Stimulated activated memory B cell treated with anti-CD40 and anti-IgM and Interleukin-4, amounts not matched to agents 10 μg/mL and 1 μg/mL and 100 μg/mL, for 72 hours (primary cell): Measurements from ENCODE around the gene CFAP61.
"Not testable (repeated sequence)": the region's sequence is repeated elsewhere in the genome, so short reads cannot be mapped to it uniquely, and the experiment has no call there.

ENCODE experiments used
- ATAC-seq: fragments of 150-1000 bp; cut with Tn5 transposase; 2 replicates; pipeline ENCODE4 v1.10.0; 2021
- H3K27ac Mint-ChIP-seq: one replicate; pipeline ENCODE4 v1.8.0; 2022; ENCODE audit warnings: mild to moderate bottlenecking, mixed read lengths
- H3K27me3 Mint-ChIP-seq: one replicate; pipeline ENCODE4 v1.8.0; 2022; ENCODE audit warnings: mixed read lengths
- H3K36me3 Mint-ChIP-seq: one replicate; pipeline ENCODE4 v1.8.0; 2022; ENCODE audit warnings: mixed read lengths
- H3K4me1 Mint-ChIP-seq: one replicate; pipeline ENCODE4 v1.8.0; 2022; ENCODE audit warnings: mixed read lengths
- H3K4me3 Mint-ChIP-seq: one replicate; pipeline ENCODE4 v1.8.0; 2022; ENCODE audit warnings: mild to moderate bottlenecking, moderate library complexity, mixed read lengths
- H3K9me3 Mint-ChIP-seq: one replicate; pipeline ENCODE4 v1.8.0; 2022; ENCODE audit warnings: mixed read lengths

The CFAP61 gene

DNA sequence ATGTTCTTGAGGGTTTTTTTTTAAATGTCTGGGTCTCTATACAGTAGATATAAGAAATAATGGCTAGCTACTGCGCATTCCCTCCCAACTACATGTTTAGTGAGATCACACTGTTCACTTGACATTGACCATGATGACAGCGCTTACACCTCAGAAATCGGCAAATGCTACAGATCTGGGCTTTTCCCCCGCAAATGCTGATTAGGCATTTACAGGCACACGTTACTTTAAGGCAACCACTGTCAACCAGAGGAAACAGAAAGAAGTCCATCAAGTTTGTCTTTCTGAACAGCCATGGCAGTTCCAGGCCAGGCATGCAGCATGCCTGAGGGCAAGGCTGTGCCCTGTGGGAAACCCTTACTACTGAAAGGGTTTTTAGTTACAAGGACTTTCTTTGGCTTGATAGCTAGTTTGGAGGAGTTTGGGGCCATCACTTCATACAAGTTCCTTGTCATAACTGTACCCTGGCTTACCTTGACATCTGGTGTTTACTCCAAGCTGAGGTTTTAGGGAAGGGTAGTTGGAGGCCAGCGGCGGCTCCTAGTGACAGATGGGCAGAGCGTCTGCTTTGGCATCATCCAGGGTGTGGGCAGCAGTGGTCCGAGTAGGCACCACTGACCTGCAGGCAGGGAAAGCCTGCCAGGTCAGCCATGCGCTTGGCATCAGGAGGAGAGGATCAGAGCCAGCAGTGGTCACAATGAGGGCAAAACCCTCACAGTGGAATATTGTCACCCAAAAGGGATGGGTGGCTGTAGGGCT lies 43.0 kb downstream of the CFAP61 start:
- no peak for ATAC-seq
- Mint-ChIP-seq H3K27ac (no peak overlapping the region), H3K4me3 (no peak overlapping the region), H3K4me1 (no peaks in the 10 kb centered on the region), H3K27me3 (peaks cover 9% of the 10 kb centered on the region), H3K9me3 (no peaks in the 10 kb centered on the region), H3K36me3 (no peaks in the 10 kb centered on the region)

DNA sequence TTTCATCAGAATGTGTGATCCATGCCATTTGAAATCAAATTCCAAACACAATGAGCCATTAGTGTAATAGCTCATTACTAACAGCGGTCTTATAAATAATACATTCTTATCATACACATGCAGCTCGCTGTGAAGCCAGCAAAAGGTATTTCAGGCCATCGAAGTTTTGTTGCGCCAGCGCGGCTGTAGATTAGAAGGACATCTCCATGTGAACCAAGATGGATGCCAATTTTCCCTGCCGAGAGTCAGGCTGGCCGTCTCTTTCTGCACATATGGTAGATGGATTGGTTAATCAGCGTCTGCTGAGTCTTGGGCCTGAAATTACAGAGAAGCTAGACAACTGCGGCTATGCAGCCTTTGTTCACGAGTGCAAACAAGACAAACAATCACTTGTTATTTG lies 44.1 kb downstream of the CFAP61 start:
- Mint-ChIP-seq H3K9me3 (no peaks in the 10 kb centered on the region), H3K36me3 (no peaks in the 10 kb centered on the region), H3K4me1 (no peaks in the 10 kb centered on the region), H3K4me3 (no peak overlapping the region), H3K27me3 (peaks cover 9% of the 10 kb centered on the region), H3K27ac (no peak overlapping the region)
- ATAC-seq: no peak

DNA sequence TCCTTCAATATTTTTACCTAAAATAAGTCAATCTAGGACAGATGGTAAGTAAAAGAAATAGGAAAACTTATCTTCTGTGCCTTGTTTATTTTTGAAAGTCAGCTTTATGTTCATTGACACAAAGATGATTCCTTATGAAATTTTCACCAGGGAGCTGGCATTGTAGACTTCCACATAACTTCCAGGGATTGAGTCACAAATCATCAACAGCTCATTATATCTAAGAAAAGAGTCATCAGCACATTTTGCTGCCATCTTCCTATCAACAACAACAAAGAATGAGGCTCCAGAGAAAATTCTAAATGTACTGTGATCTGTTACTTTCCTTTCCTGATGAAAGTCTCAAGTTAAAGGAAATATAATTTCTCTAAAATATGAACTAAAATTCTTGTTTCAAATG lies 48.5 kb downstream of the CFAP61 start:
- no peak for ATAC-seq
- H3K27ac Mint-ChIP-seq: no peak overlapping the region
- H3K27me3 Mint-ChIP-seq: peaks cover 16% of the 10 kb centered on the region

GRCh38 chr20:20102163-20102562 lies 49.8 kb downstream of the CFAP61 start:
- Mint-ChIP-seq H3K9me3 (no peaks in the 10 kb centered on the region), H3K4me1 (no peaks in the 10 kb centered on the region), H3K36me3 (no peaks in the 10 kb centered on the region), H3K27me3 (peaks cover 15% of the 10 kb centered on the region), H3K4me3 (no peak overlapping the region), H3K27ac (no peak overlapping the region)
- ATAC-seq: no peak

More for the DNA sequence above, 48.5 kb downstream of the CFAP61 start:
- Mint-ChIP-seq H3K4me1 (no peaks in the 10 kb centered on the region), H3K4me3 (no peak overlapping the region), H3K36me3 (no peaks in the 10 kb centered on the region), H3K9me3 (no peaks in the 10 kb centered on the region)

- Mint-ChIP-seq H3K9me3 (no peaks in the 10 kb centered on the region), H3K27ac (no peak overlapping the region), H3K36me3 (no peaks in the 10 kb centered on the region), H3K4me3 (no peak overlapping the region), H3K27me3 (peaks cover 15% of the 10 kb centered on the region), H3K4me1 (no peaks in the 10 kb centered on the region)
- ATAC-seq: no peak
These were observed 50.5 kb downstream of the CFAP61 start for GRCh38 chr20:20102716-20103258.

DNA sequence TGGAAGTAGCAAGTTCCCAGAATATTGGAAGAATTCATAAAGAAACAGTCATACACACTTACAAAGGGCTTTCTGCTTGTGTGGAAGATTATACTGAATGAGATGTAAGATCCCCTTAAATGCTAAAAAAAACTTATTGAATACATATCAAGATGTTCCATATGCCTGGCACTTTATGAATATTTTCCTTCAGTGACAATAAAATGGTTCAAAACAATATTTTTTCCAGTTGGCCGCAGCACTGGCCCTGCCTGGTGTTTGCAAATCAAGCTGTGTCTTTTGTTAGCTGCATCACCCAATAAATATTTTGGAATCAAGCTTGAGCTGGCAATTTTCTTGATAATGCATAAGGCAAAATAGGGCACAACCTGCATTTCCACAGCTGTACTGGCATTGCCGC lies 51.2 kb downstream of the CFAP61 start:
- Mint-ChIP-seq H3K9me3 (no peaks in the 10 kb centered on the region), H3K27ac (no peak overlapping the region), H3K4me3 (no peak overlapping the region), H3K4me1 (no peaks in the 10 kb centered on the region), H3K27me3 (peaks cover 15% of the 10 kb centered on the region), H3K36me3 (no peaks in the 10 kb centered on the region)
- no peak for ATAC-seq

DNA sequence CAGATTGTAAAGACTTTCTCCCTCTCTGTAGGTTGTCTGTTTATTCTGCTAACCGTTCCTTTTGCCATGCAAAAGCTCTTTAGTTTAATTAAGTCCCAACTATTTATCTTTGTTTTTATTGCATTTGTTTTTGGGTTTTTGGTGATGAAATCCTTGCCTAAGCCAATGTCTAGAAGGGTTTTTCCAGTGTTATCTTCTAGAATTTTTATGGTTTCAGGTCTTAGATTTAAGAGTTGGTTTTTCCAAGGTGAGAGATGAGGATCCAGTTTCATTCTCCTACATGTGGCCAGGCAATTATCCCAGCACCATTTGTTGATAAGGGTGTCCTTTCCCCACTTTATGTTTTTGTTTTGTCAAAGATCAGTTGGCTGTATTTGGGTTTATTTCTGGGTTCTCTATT lies 70.9 kb downstream of the CFAP61 start:
- peaks cover 35% of the 10 kb centered on the region for H3K27me3 Mint-ChIP-seq
- peaks cover 17% of the 10 kb centered on the region for H3K9me3 Mint-ChIP-seq
- H3K27ac Mint-ChIP-seq, H3K4me3 Mint-ChIP-seq, H3K36me3 Mint-ChIP-seq, ATAC-seq, H3K4me1 Mint-ChIP-seq: not testable (repeated sequence)

GRCh38 chr20:20130399-20130798 lies 78.1 kb downstream of the CFAP61 start:
- no peaks in the 10 kb centered on the region for H3K36me3 Mint-ChIP-seq
- peaks cover 11% of the 10 kb centered on the region for H3K9me3 Mint-ChIP-seq
- H3K4me1 Mint-ChIP-seq: no peaks in the 10 kb centered on the region
- H3K27me3 Mint-ChIP-seq: peaks cover 53% of the 10 kb centered on the region
- no peak overlapping the region for H3K27ac Mint-ChIP-seq
- no peak for ATAC-seq
- H3K4me3 Mint-ChIP-seq: no peak overlapping the region

DNA sequence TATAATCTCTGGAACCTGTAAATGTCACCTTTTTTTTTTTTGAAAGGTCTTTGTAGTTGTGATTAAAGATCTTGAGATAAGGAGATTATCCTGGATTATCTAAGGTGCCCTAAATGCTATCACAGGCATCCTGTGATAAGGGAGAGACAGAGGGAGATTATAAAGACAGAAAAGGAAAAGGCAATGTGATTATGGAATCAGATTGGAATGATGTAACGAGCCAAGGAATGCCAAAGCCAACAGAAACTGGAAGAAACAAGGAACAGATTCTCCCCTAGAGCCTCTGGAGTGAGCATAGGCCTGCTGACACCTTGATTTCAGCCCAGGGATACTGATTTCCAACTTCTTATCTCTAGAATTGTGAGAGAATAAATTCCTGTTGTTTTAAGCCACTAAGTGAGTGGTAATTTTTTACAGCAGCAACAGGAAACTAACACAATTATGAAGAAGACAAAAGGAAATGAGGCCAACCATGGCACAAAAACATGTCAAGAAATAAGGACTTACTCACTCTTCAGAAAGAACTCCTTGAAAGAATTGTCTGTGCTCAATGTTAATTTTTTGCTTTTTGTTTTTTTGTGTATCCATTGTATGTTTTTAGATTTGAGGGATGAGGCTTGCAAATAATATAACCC lies 82.7 kb downstream of the CFAP61 start:
- Mint-ChIP-seq H3K27ac (no peak overlapping the region), H3K4me1 (no peaks in the 10 kb centered on the region), H3K27me3 (peaks cover 16% of the 10 kb centered on the region), H3K36me3 (no peaks in the 10 kb centered on the region), H3K4me3 (no peak overlapping the region), H3K9me3 (peaks cover 6% of the 10 kb centered on the region)
- no peak for ATAC-seq

GRCh38 chr20:20136313-20136712 lies 84.0 kb downstream of the CFAP61 start:
- Mint-ChIP-seq H3K36me3 (no peaks in the 10 kb centered on the region), H3K27me3 (peaks cover 16% of the 10 kb centered on the region), H3K4me1 (no peaks in the 10 kb centered on the region), H3K9me3 (peaks cover 2% of the 10 kb centered on the region), H3K27ac (no peak overlapping the region), H3K4me3 (no peak overlapping the region)
- ATAC-seq: no peak

DNA sequence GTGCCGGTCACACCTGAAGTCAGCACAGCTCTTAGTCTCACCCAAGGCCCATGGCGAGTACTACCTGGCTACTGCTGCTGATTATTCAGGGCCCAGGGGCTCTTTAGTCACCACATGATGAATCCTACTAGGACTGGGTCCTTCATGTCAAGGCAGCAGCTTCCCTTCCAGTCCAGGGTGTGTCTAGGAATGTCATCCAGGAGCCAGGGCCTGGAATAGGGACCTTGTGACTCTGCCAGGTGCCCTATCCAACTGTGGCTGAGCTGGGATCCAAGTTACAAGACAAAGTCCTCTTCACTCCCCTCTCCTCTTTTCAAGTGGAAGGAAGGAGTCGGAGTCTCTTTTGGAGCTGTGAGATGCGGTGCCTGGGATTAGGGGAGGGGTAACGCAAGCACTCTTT lies 85.5 kb downstream of the CFAP61 start:
- ATAC-seq: no peak
- no peak overlapping the region for H3K27ac Mint-ChIP-seq
- H3K27me3 Mint-ChIP-seq: peaks cover 17% of the 10 kb centered on the region
- no peak overlapping the region for H3K4me3 Mint-ChIP-seq
- H3K36me3 Mint-ChIP-seq: no peaks in the 10 kb centered on the region
- peaks cover 2% of the 10 kb centered on the region for H3K9me3 Mint-ChIP-seq
- H3K4me1 Mint-ChIP-seq: no peaks in the 10 kb centered on the region

- Mint-ChIP-seq H3K4me3 (no peak overlapping the region), H3K27ac (no peak overlapping the region), H3K27me3 (peaks cover 11% of the 10 kb centered on the region), H3K36me3 (no peaks in the 10 kb centered on the region), H3K4me1 (no peaks in the 10 kb centered on the region), H3K9me3 (peaks cover 2% of the 10 kb centered on the region)
- ATAC-seq: no peak
These were observed 86.2 kb downstream of the CFAP61 start for GRCh38 chr20:20138301-20139064.

- no peak overlapping the region for H3K4me3 Mint-ChIP-seq
- no peak overlapping the region for H3K27ac Mint-ChIP-seq
- H3K36me3 Mint-ChIP-seq: no peaks in the 10 kb centered on the region
- H3K9me3 Mint-ChIP-seq: peaks cover 4% of the 10 kb centered on the region
- peaks cover 15% of the 10 kb centered on the region for H3K27me3 Mint-ChIP-seq
- ATAC-seq: no peak
- H3K4me1 Mint-ChIP-seq: no peaks in the 10 kb centered on the region
These were observed 87.1 kb downstream of the CFAP61 start for GRCh38 chr20:20139403-20139802.

- Mint-ChIP-seq H3K4me3 (no peak overlapping the region), H3K27ac (no peak overlapping the region), H3K36me3 (no peaks in the 10 kb centered on the region), H3K4me1 (no peaks in the 10 kb centered on the region), H3K9me3 (peaks cover 12% of the 10 kb centered on the region), H3K27me3 (peaks cover 39% of the 10 kb centered on the region)
- ATAC-seq: no peak
These were observed 90.8 kb downstream of the CFAP61 start for GRCh38 chr20:20143165-20143564.

GRCh38 chr20:20143646-20144045 lies 91.3 kb downstream of the CFAP61 start:
- no peak overlapping the region for H3K27ac Mint-ChIP-seq
- ATAC-seq: no peak
- H3K36me3 Mint-ChIP-seq: no peaks in the 10 kb centered on the region
- H3K9me3 Mint-ChIP-seq: peaks cover 12% of the 10 kb centered on the region
- no peak overlapping the region for H3K4me3 Mint-ChIP-seq
- no peaks in the 10 kb centered on the region for H3K4me1 Mint-ChIP-seq
- H3K27me3 Mint-ChIP-seq: peaks cover 43% of the 10 kb centered on the region
